SK-N-SH (cell line): Measurements from ENCODE around the gene METTL23. TPM values are rescaled to one million over a fixed set of nuclear protein-coding genes. Genes with fewer than 3 reads are reported as not detected.

Experiments
- CTCF ChIA-PET: fragments of 300-600, 350-600 bp; formaldehyde crosslinking; extraction: SDS; loops from one replicate; lab custom pipeline; 2021; lab: Yijun Ruan, JAX
- POLR2A ChIA-PET: fragments of 350-600 bp; sonication (Branson Sonifier 250); formaldehyde crosslinking; extraction: SDS; loops from one replicate; lab custom pipeline; 2020; ENCODE audit warnings: antibody characterized with exemption, inconsistent platforms; lab: Yijun Ruan, JAX
- DNase-seq: peaks from one replicate; pipeline ENCODE4 v3.0.0; 2012
- H2AFZ ChIP-seq: fragments of 200-600 bp; sonication (generic); 2 replicates; pipeline ENCODE4 v1.8.1; 2016; ENCODE audit warnings: antibody characterized with exemption, mild to moderate bottlenecking, low read depth
- H3F3A ChIP-seq: fragments of 200-600 bp; sonication (generic); replicated peaks from 2 replicates; pipeline ENCODE3; 2016; ENCODE audit warnings: antibody characterized with exemption, mild to moderate bottlenecking; ENCODE audit not compliant: insufficient read depth
- H3K27ac ChIP-seq, 2 experiments: fragments of 200-500 bp in 1 of 2; fragments of 200-600 bp in 1 of 2; sonication (Bioruptor generic) in 1 of 2; sonication (generic), shearing (Covaris generic) in 1 of 2; 2 replicates each; pipeline versions ENCODE4 v1.5.1 to v1.6.1; 2014 to 2016; ENCODE audit warnings: low read depth in 2 of 2, inconsistent platforms in 1 of 2, low read length in 1 of 2, mild to moderate bottlenecking in 1 of 2, mixed read lengths in 1 of 2
- H3K27me3 ChIP-seq: fragments of 200-600 bp; sonication (generic), shearing (Covaris generic); 2 replicates; pipeline ENCODE4 v1.6.1; 2016; ENCODE audit warnings: mixed run types; ENCODE audit not compliant: insufficient read depth
- H3K36me3 ChIP-seq, 2 experiments: fragments of 200-500 bp in 1 of 2; fragments of 200-600 bp in 1 of 2; sonication (Bioruptor generic) in 1 of 2; sonication (generic) in 1 of 2; replicated peaks in 1 of 2; 2 replicates each; pipeline versions ENCODE3 to v1.5.1; 2014 to 2016; ENCODE audit warnings: low read length in 1 of 2, mild to moderate bottlenecking in 1 of 2; ENCODE audit not compliant: insufficient read depth in 2 of 2, control insufficient read depth in 1 of 2
- H3K4me1 ChIP-seq, 2 experiments: fragments of 200-500 bp in 1 of 2; fragments of 200-600 bp in 1 of 2; sonication (Bioruptor generic) in 1 of 2; sonication (generic), shearing (Covaris generic) in 1 of 2; 2 replicates each; pipeline versions ENCODE4 v1.5.1 to v1.6.1; 2014 to 2016; ENCODE audit warnings: low read depth in 1 of 2, low read length in 1 of 2, mixed run types in 1 of 2; ENCODE audit not compliant: insufficient read depth in 2 of 2, control insufficient read depth in 1 of 2
- H3K4me2 ChIP-seq: fragments of 200-600 bp; sonication (generic), shearing (Covaris generic); 2 replicates; pipeline ENCODE4 v1.6.1; 2017; ENCODE audit warnings: mixed run types
- H3K4me3 ChIP-seq, 2 experiments: fragments of 200-500 bp in 1 of 2; fragments of 200-600 bp in 1 of 2; sonication (Bioruptor generic) in 1 of 2; sonication (generic), shearing (Covaris generic) in 1 of 2; 2 replicates each; pipeline versions ENCODE4 v1.5.1 to v1.8.1; 2014 to 2016; ENCODE audit warnings: low read depth in 2 of 2, inconsistent platforms in 1 of 2, low read length in 1 of 2, mild to moderate bottlenecking in 1 of 2, mixed read lengths in 1 of 2, moderate library complexity in 1 of 2
- H3K79me2 ChIP-seq: fragments of 200-600 bp; sonication (generic); 2 replicates; pipeline ENCODE4 v1.8.1; 2017; ENCODE audit warnings: mild to moderate bottlenecking; ENCODE audit not compliant: insufficient read depth
- H3K9ac ChIP-seq: fragments of 200-600 bp; sonication (generic); 2 replicates; pipeline ENCODE4 v1.6.1; 2017; ENCODE audit warnings: mixed run types
- H3K9me2 ChIP-seq: fragments of 200-600 bp; sonication (generic); 2 replicates; pipeline ENCODE4 v1.6.1; 2017; ENCODE audit warnings: mixed run types
- H3K9me3 ChIP-seq: fragments of 200-600 bp; sonication (generic); 2 replicates; pipeline ENCODE4 v1.6.1; 2017; ENCODE audit warnings: mixed run types, mild to moderate bottlenecking, moderate library complexity
- H4K20me1 ChIP-seq: fragments of 200-600 bp; sonication (generic); 2 replicates; pipeline ENCODE4 v1.6.1; 2017; ENCODE audit warnings: mild to moderate bottlenecking, mixed run types; ENCODE audit not compliant: insufficient read depth
- CTCF ChIP-seq: fragments of 200-600 bp; sonication (generic); IDR thresholded peaks from 2 replicates; pipeline ENCODE4 v1.6.1; 2017; ENCODE audit warnings: antibody characterized with exemption, mild to moderate bottlenecking, moderate library complexity
- EZH2phosphoT487 ChIP-seq: fragments of 200-600 bp; sonication (generic); IDR thresholded peaks from 2 replicates; pipeline ENCODE4 v1.6.1; 2017; ENCODE audit warnings: low read depth, mixed run types, mild to moderate bottlenecking, antibody characterized with exemption, moderate library complexity, borderline replicate concordance
- FOSL2 ChIP-seq: IDR thresholded peaks from 2 replicates; pipeline ENCODE4 v1.4.0; 2012; ENCODE audit warnings: low read depth, mild to moderate bottlenecking, moderate library complexity, borderline replicate concordance
- GATA2 ChIP-seq: sonication (generic); formaldehyde crosslinking; IDR thresholded peaks from 2 replicates; pipeline ENCODE4 v1.5.0; 2020; ENCODE audit warnings: mild to moderate bottlenecking, missing genetic modification reagents
- JUND ChIP-seq: IDR thresholded peaks from 2 replicates; pipeline ENCODE4 v1.4.0; 2012
- MXI1 ChIP-seq: IDR thresholded peaks from 2 replicates; pipeline ENCODE4 v1.6.1; 2012; ENCODE audit warnings: mild to moderate bottlenecking, low read depth, low read length, improper control_type of control experiment
- NFIC ChIP-seq: IDR thresholded peaks from 2 replicates; pipeline ENCODE4 v1.4.0; 2012; ENCODE audit warnings: borderline replicate concordance
- NRF1 ChIP-seq: IDR thresholded peaks from 2 replicates; pipeline ENCODE4 v1.6.1; 2012; ENCODE audit warnings: low read depth, mild to moderate bottlenecking, low read length
- POLR2AphosphoS5 ChIP-seq: IDR thresholded peaks from 2 replicates; pipeline ENCODE4 v1.6.1; 2012; ENCODE audit warnings: low read depth, low read length
- RCOR1 ChIP-seq: fragments of 150-350 bp; IDR thresholded peaks from 2 replicates; pipeline ENCODE4 v1.6.1; 2017; ENCODE audit warnings: antibody characterized with exemption, low read length
- RXRA ChIP-seq: IDR thresholded peaks from 2 replicates; pipeline ENCODE4 v1.4.0; 2012; ENCODE audit warnings: low read depth, mild to moderate bottlenecking, borderline replicate concordance
- USF1 ChIP-seq: IDR thresholded peaks from 2 replicates; pipeline ENCODE4 v1.4.0; 2012; ENCODE audit warnings: low read depth, borderline replicate concordance
- USF2 ChIP-seq: fragments of 150-350 bp; IDR thresholded peaks from 2 replicates; pipeline ENCODE4 v1.6.1; 2017; ENCODE audit warnings: antibody characterized with exemption, low read length, low read depth, borderline replicate concordance
- WGBS: methylation state at CpG from one replicate; pipeline ENCODE4 v1.1.6; 2017; ENCODE audit warnings: low lambda C conversion rate; 5-methylcytosine and 5-hydroxymethylcytosine counted together
- polyA plus RNA-seq, 3 experiments: library from polyadenylated mRNA; depleted of rRNA; stranded (reverse); fragments of >200 nt; gene quantifications; 2 replicates each; pipeline ENCODE4 v1.2.3, GENCODE V29; 2012
- TF ChIP-seq, protein P1 (sequence below): IDR thresholded peaks from 2 replicates; pipeline ENCODE4 v1.4.0; 2012; ENCODE audit warnings: low read depth

METTL23 gene
- polyA plus RNA-seq, 1 of the 3 experiments (the other 2 are of a cell fraction) = 75.9 TPM

DNA sequence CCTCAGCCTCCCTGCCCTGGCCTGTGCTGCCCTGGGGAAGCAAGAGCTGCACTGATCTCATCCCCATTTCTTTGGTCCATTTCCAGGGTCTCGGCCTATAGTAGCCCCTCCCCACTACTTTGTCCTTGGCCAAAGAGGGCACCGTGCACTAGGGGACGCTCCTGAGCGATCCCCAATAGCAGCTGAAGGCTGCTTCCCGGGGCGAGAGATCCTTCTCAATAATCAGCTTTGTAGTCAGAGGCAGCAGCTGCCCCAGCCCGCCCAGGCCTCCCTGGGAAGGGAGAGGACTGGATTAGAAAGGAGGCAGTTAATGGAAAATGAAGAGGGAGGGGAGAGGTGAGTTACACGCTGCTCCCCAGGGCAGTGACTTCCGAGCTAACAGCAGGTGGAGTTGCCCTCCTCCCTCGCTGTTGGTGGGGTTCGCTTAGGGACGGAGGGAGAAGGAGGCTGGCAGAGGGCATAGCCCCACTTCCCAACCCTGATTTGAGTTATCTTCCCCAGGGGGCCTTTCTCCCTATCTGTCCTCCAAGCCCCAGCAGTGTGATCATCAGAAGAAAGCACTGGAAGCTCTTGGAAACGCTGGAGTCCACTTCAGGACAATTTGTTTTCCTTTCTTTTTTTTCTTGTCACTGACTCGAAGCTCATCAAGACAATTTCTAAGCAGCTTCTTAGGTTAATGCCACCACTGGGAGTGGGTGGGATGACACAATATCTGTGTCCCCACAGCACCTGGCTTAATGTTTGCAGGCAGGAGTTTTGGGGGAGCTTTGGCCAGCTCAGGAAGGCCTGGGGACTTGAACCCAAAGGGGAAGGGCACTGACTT lies 18.4 kb upstream of the METTL23 start:
- ChIA-PET POLR2A (interaction anchor here (1.1 to 1.6 kb wide), 2 partner anchors 18 to 35 kb away, joined by 3 to 4 read pairs; partner anchors contain the start of genes JMJD6 and METTL23), CTCF (interaction anchor here (0.7 to 14.3 kb wide), 10 partner anchors 11 to 348 kb away, joined by 3 to 255 read pairs (median 4); no protein-coding TSS in a partner anchor)
- peaks cover 14 to 33% of the 10 kb centered on the region in 2 experiments for H3K4me1 ChIP-seq
- no peaks in the 10 kb centered on the region for H3K9me2 ChIP-seq
- no peaks in the 10 kb centered on the region for H3K9me3 ChIP-seq
- peaks cover 8% of the 10 kb centered on the region in 2 experiments for H3K36me3 ChIP-seq
- H3F3A ChIP-seq = peaks cover 38% of the 10 kb centered on the region
- peak overlapping the region; percentile 88 to 95; a peak in 3 of 4 replicates for H3K27ac ChIP-seq
- H3K9ac ChIP-seq = peak overlapping the region; percentile 85; the same call in 1 of the 2 replicates
- peak; percentile 52 for DNase-seq
- peaks cover 30% of the 10 kb centered on the region for H4K20me1 ChIP-seq
- peak overlapping the region; percentile 96 for H3K4me2 ChIP-seq
- no peaks in the 10 kb centered on the region for H3K27me3 ChIP-seq
- peaks cover 94% of the 10 kb centered on the region for H3K79me2 ChIP-seq
- no peak overlapping the region for H2AFZ ChIP-seq
- 93% methylated on average over 14 of the region's 14 CpGs for WGBS
- H3K4me3 ChIP-seq = peak overlapping the region in 1 of 2 experiments; percentile 89; a peak in 1 of 4 replicates
- TF ChIP-seq MXI1 (no peak), USF2 (no peak), RXRA (no peak), NFIC (no peak), FOSL2 (no peak), NRF1 (no peak), RCOR1 (no peak), JUND (no peak), EZH2phosphoT487 (no peak), USF1 (no peak), CTCF (no peak), POLR2AphosphoS5 (no peak), GATA2 (CRISPR knock-in tag) (no peak)
- TF ChIP-seq, protein P1, sequence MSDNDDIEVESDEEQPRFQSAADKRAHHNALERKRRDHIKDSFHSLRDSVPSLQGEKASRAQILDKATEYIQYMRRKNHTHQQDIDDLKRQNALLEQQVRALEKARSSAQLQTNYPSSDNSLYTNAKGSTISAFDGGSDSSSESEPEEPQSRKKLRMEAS = no peak
